Measurements from ENCODE around the gene ARSI. TPM values are rescaled to one million over a fixed set of nuclear protein-coding genes. Genes with fewer than 3 reads are reported as not detected.

ARSI gene
- total RNA-seq, 1 donor: 4.7 TPM

DNA sequence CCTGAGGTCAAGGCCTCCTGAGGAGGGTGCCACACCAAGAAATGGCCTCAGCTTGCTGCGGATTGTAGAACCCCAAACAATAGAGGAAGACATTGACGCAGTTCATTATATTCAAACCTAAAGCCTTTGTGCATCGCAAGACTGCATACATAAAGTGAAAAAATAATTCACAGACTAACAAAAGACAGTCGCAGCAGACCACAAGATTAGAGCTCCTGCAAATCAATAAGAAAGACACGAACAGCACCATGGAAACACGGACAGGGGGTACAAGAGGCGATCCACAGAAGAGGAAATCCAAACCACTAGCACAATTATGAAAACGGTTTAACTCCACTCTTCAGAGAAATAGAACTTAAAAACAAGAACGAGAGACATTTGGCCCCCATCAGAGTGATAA, 44.7 kb upstream of the ARSI start:
- no peak for DNase-seq (ENCODE audit: insufficient read length, low spot score, missing footprints)
- Histone ChIP-seq H3K27me3 (ENCODE audit: insufficient read depth, low read length) (no peaks in the 10 kb centered on the region), H4K20me1 (ENCODE audit: insufficient read depth, low read length) (no peaks in the 10 kb centered on the region), H3K9me3 (ENCODE audit: low read depth, low read length) (no peaks in the 10 kb centered on the region), H3K79me2 (ENCODE audit: insufficient read depth, low read length) (no peaks in the 10 kb centered on the region), H3K4me1 (ENCODE audit: insufficient read depth, low read length) (peaks cover 8% of the 10 kb centered on the region), H3K4me3 (ENCODE audit: insufficient read depth, low read length) (no peak overlapping the region), H3K36me3 (ENCODE audit: insufficient read depth, low read length) (no peaks in the 10 kb centered on the region), H3K4me2 (ENCODE audit: insufficient read depth, low read length) (no peak overlapping the region), H2AFZ (ENCODE audit: low read length) (no peak overlapping the region), H3K27ac (ENCODE audit: low read depth, low read length) (no peak overlapping the region)
- TF ChIP-seq, protein P1, sequence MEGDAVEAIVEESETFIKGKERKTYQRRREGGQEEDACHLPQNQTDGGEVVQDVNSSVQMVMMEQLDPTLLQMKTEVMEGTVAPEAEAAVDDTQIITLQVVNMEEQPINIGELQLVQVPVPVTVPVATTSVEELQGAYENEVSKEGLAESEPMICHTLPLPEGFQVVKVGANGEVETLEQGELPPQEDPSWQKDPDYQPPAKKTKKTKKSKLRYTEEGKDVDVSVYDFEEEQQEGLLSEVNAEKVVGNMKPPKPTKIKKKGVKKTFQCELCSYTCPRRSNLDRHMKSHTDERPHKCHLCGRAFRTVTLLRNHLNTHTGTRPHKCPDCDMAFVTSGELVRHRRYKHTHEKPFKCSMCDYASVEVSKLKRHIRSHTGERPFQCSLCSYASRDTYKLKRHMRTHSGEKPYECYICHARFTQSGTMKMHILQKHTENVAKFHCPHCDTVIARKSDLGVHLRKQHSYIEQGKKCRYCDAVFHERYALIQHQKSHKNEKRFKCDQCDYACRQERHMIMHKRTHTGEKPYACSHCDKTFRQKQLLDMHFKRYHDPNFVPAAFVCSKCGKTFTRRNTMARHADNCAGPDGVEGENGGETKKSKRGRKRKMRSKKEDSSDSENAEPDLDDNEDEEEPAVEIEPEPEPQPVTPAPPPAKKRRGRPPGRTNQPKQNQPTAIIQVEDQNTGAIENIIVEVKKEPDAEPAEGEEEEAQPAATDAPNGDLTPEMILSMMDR (IDR thresholded peaks at IDR 0.05; ENCODE audit: extremely low read depth, low read depth, low read length): no peak

DNA sequence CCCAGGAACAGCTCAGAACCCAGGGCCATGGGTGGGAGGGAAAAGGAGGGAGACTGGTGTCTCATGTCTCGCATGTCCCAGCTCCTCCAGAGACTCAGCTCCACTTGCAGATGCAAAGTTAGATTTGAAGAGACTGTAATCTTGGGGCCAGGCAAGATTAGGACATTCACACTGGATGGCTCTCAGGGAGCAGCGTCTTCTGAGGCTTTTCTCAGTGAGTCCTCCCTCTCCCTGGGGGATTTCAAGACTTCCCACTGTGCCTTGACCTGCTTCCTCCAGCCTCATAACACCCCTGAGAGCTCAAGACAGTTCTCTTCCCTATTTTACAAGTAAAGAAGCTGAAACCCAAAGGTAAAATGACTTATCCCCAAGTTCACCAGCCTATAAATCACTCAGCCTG, 44.3 kb upstream of the ARSI start:
- H3K36me3 ChIP-seq (ENCODE audit: insufficient read depth, low read length): no peaks in the 10 kb centered on the region
- peak overlapping the region; percentile 16 for H2AFZ ChIP-seq (ENCODE audit: low read length)
- H3K27me3 ChIP-seq (ENCODE audit: insufficient read depth, low read length): no peaks in the 10 kb centered on the region
- H3K4me2 ChIP-seq (ENCODE audit: insufficient read depth, low read length): no peak overlapping the region
- peaks cover 8% of the 10 kb centered on the region for H3K4me1 ChIP-seq (ENCODE audit: insufficient read depth, low read length)
- H3K4me3 ChIP-seq (ENCODE audit: insufficient read depth, low read length): no peak overlapping the region
- no peak for DNase-seq (ENCODE audit: insufficient read length, low spot score, missing footprints)
- no peak overlapping the region for H3K27ac ChIP-seq (ENCODE audit: low read depth, low read length)
- no peaks in the 10 kb centered on the region for H3K9me3 ChIP-seq (ENCODE audit: low read depth, low read length)
- no peaks in the 10 kb centered on the region for H3K79me2 ChIP-seq (ENCODE audit: insufficient read depth, low read length)
- no peaks in the 10 kb centered on the region for H4K20me1 ChIP-seq (ENCODE audit: insufficient read depth, low read length)
- TF ChIP-seq, protein P1 (IDR thresholded peaks at IDR 0.05; ENCODE audit: extremely low read depth, low read depth, low read length): no peak

DNA sequence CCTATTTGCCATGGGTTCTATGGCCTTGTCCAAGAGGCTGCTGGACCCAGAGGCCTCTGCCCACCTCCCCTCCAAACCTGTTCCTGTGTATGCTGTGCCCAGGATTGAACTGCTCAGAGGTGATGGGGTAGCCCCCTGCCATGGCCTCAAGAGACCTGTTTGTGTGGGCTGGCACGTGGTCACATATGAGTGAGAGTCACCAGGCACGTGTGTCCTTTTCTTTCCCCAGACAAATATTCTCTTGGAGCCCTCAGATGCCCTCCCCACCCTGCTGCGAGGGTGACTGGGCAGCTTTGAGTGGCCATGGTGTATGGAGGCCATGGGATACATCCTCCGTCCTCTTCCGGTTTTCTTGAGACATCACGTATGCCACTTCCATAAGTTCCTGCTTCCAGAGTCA, 43.9 kb upstream of the ARSI start:
- no peak overlapping the region for H2AFZ ChIP-seq (ENCODE audit: low read length)
- no peak overlapping the region for H3K4me3 ChIP-seq (ENCODE audit: insufficient read depth, low read length)
- H4K20me1 ChIP-seq (ENCODE audit: insufficient read depth, low read length): no peaks in the 10 kb centered on the region
- H3K4me2 ChIP-seq (ENCODE audit: insufficient read depth, low read length): no peak overlapping the region
- H3K27me3 ChIP-seq (ENCODE audit: insufficient read depth, low read length): no peaks in the 10 kb centered on the region
- H3K27ac ChIP-seq (ENCODE audit: low read depth, low read length): no peak overlapping the region
- H3K4me1 ChIP-seq (ENCODE audit: insufficient read depth, low read length): peaks cover 8% of the 10 kb centered on the region
- H3K9me3 ChIP-seq (ENCODE audit: low read depth, low read length): no peaks in the 10 kb centered on the region
- DNase-seq (ENCODE audit: insufficient read length, low spot score, missing footprints): no peak
- TF ChIP-seq, protein P1 (IDR thresholded peaks at IDR 0.05; ENCODE audit: extremely low read depth, low read depth, low read length): no peak
- H3K36me3 ChIP-seq (ENCODE audit: insufficient read depth, low read length): no peaks in the 10 kb centered on the region
- H3K79me2 ChIP-seq (ENCODE audit: insufficient read depth, low read length): no peaks in the 10 kb centered on the region

DNA sequence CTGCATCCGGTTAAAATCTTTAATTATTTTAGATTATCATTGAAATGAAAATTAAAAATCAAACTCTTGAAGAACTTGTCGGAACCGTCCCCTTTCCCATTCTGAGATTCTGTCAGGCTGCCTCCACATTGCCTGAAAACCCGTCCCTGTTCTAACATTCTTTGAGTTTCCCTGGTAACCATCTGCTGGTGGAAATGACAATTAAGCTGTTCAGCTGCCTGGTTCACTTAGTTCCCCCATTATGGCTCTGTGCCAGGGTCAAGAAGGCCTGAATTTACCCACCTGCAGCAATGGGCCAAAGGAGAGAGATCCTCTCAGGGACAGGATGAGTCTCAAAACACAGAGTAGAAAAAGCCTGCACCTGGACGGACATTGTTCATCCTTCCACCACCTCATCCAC, 43.0 kb upstream of the ARSI start:
- Histone ChIP-seq H3K79me2 (ENCODE audit: insufficient read depth, low read length) (no peaks in the 10 kb centered on the region), H4K20me1 (ENCODE audit: insufficient read depth, low read length) (no peaks in the 10 kb centered on the region), H3K4me3 (ENCODE audit: insufficient read depth, low read length) (no peak overlapping the region), H3K4me2 (ENCODE audit: insufficient read depth, low read length) (no peak overlapping the region), H2AFZ (ENCODE audit: low read length) (no peak overlapping the region), H3K27ac (ENCODE audit: low read depth, low read length) (no peak overlapping the region), H3K4me1 (ENCODE audit: insufficient read depth, low read length) (peaks cover 8% of the 10 kb centered on the region), H3K27me3 (ENCODE audit: insufficient read depth, low read length) (no peaks in the 10 kb centered on the region), H3K9me3 (ENCODE audit: low read depth, low read length) (no peaks in the 10 kb centered on the region), H3K36me3 (ENCODE audit: insufficient read depth, low read length) (no peaks in the 10 kb centered on the region)
- TF ChIP-seq, protein P1 (IDR thresholded peaks at IDR 0.05; ENCODE audit: extremely low read depth, low read depth, low read length): no peak
- no peak for DNase-seq (ENCODE audit: insufficient read length, low spot score, missing footprints)

Data from osteoblast (primary cell).